GM12891 (cell line): ENCODE results near the gene S100A10.

Experiments used
- PAX5 ChIP-seq: IDR thresholded peaks from 2 replicates; pipeline ENCODE4 v1.6.1; 2011; ENCODE audit warnings: low read length, moderate library complexity, mild to moderate bottlenecking; ENCODE audit not compliant: insufficient read depth, severe bottlenecking
- POLR2A ChIP-seq: IDR thresholded peaks from 2 replicates; pipeline ENCODE4 v1.6.1; 2011; ENCODE audit warnings: low read depth, low read length, control low read depth
- POLR2AphosphoS5 ChIP-seq: IDR thresholded peaks from 2 replicates; pipeline ENCODE4 v1.6.1; 2011; ENCODE audit warnings: low read depth, low read length, control low read depth
- POU2F2 ChIP-seq: IDR thresholded peaks from 2 replicates; pipeline ENCODE4 v1.6.1; 2011; ENCODE audit warnings: low read depth, mild to moderate bottlenecking, control low read depth, low read length, moderate library complexity
- SPI1 ChIP-seq: IDR thresholded peaks from 2 replicates; pipeline ENCODE4 v1.6.1; 2011; ENCODE audit warnings: low read depth, low read length, control low read depth
- TAF1 ChIP-seq: IDR thresholded peaks from 2 replicates; pipeline ENCODE4 v1.6.1; 2011; ENCODE audit warnings: low read depth, low read length, control low read depth

- TF ChIP-seq POLR2AphosphoS5 (no peak), POLR2A (no peak), TAF1 (no peak), SPI1 (no peak), PAX5 (no peak), POU2F2 (no peak)
Measured at GRCh38 chr1:152002960-152003359, 9.3 kb upstream of the S100A10 start.
